Mammary epithelial cell (primary cell): ENCODE measurements around the gene BAAT.

Experiments
- EZH2 ChIP-seq: IDR thresholded peaks from 2 replicates; pipeline ENCODE4 v1.6.1; 2012; ENCODE audit warnings: low read length, inconsistent platforms, borderline replicate concordance
- TF ChIP-seq, protein P1 (sequence below), 2 donors: IDR thresholded peaks in 1 of 2; conservative IDR thresholded peaks in 1 of 2; 2 replicates each; pipeline ENCODE4 v1.5.1; 2011 to 2012; ENCODE audit warnings: inconsistent platforms in 2 of 2, low read length in 2 of 2, mild to moderate bottlenecking in 2 of 2, control low read depth in 1 of 2, low read depth in 1 of 2; ENCODE audit not compliant: insufficient read depth in 1 of 2; ENCODE audit errors: extremely low read depth in 1 of 2

DNA sequence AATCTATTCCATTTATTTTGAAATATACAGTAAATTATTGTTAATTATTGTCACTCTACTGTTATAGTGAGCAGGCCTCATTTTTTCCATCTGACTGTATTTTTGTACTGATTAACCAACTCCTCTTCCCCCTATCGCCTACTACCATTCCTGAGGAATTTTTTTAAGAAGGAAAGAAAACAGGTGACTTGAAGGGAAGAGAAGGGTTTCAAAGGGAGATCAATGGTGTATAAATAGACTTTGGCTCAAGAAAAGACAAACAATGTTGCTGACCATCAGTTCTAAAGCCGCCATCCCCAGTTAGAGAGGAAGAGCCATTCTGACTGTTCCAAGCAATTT, 69.7 kb downstream of the BAAT start:
- TF ChIP-seq, protein P1, sequence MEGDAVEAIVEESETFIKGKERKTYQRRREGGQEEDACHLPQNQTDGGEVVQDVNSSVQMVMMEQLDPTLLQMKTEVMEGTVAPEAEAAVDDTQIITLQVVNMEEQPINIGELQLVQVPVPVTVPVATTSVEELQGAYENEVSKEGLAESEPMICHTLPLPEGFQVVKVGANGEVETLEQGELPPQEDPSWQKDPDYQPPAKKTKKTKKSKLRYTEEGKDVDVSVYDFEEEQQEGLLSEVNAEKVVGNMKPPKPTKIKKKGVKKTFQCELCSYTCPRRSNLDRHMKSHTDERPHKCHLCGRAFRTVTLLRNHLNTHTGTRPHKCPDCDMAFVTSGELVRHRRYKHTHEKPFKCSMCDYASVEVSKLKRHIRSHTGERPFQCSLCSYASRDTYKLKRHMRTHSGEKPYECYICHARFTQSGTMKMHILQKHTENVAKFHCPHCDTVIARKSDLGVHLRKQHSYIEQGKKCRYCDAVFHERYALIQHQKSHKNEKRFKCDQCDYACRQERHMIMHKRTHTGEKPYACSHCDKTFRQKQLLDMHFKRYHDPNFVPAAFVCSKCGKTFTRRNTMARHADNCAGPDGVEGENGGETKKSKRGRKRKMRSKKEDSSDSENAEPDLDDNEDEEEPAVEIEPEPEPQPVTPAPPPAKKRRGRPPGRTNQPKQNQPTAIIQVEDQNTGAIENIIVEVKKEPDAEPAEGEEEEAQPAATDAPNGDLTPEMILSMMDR (conservative IDR thresholded peaks at IDR 0.05 in 1 of 2, IDR thresholded peaks at IDR 0.05 in 1 of 2; ENCODE audit: extremely low read depth in 1 of 2, insufficient read depth in 1 of 2, low read depth in 1 of 2, low read length in 2 of 2), result no peak
- TF ChIP-seq EZH2, result no peak
